ENCODE measurements around the gene EPHA7.

GRCh38 chr6:93369586-93370134 lies 49.7 kb downstream of the EPHA7 start:
- no peak for TF ChIP-seq CTCF (IDR thresholded peaks at IDR 0.05; ENCODE audit: poor library complexity)
- TF ChIP-seq EZH2phosphoT487 (IDR thresholded peaks at IDR 0.05; ENCODE audit: low read depth, severe bottlenecking, unreplicated experiment), result no peak

Data from hepatocyte (in vitro differentiated cells).